Fibroblast of villous mesenchyme (primary cell): ENCODE results near the gene ACAA1. TPM values are rescaled to one million over a fixed set of nuclear protein-coding genes. Genes with fewer than 3 reads are reported as not detected.

Experiments used
- DNase-seq: peaks from one replicate; pipeline ENCODE4 v3.0.0-alpha.2; 2010; ENCODE audit warnings: low read depth
- H3K4me3 ChIP-seq: 2 replicates; pipeline ENCODE4 v1.5.1; 2011; ENCODE audit warnings: low read depth, mild to moderate bottlenecking, low read length
- total RNA-seq: library from RNA; depleted of rRNA; stranded (reverse); fragments of >200 nt; gene quantifications from 2 replicates; pipeline ENCODE4 v1.2.3, GENCODE V29; 2012
- TF ChIP-seq, protein P1 (sequence below): IDR thresholded peaks from 2 replicates; pipeline ENCODE4 v1.5.1; 2012; ENCODE audit warnings: low read depth, mild to moderate bottlenecking, low read length; ENCODE audit not compliant: insufficient read depth

The ACAA1 gene
- total RNA-seq, 1 donor, result 18.1 TPM

DNA sequence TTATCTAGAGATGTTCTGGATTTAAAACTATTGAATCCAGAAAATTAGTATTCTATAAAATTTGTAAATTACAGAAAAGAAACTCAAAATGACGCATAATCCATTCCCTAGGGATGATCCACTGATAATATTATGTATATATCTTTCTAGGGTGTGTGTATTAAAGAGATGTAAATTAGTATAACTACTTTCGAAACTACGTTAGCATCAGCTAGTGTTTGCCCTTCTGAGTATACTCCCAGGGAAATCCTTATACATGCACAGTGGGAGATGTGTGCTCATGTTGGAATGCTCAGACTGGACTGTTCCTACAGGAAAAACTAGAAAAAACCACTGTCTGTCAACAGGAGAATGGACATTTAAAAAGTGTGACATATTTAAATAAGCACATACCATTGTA is 36.4 kb downstream of the ACAA1 start:
- H3K4me3 ChIP-seq, result no peak overlapping the region
- no peak for DNase-seq
- TF ChIP-seq, protein P1, sequence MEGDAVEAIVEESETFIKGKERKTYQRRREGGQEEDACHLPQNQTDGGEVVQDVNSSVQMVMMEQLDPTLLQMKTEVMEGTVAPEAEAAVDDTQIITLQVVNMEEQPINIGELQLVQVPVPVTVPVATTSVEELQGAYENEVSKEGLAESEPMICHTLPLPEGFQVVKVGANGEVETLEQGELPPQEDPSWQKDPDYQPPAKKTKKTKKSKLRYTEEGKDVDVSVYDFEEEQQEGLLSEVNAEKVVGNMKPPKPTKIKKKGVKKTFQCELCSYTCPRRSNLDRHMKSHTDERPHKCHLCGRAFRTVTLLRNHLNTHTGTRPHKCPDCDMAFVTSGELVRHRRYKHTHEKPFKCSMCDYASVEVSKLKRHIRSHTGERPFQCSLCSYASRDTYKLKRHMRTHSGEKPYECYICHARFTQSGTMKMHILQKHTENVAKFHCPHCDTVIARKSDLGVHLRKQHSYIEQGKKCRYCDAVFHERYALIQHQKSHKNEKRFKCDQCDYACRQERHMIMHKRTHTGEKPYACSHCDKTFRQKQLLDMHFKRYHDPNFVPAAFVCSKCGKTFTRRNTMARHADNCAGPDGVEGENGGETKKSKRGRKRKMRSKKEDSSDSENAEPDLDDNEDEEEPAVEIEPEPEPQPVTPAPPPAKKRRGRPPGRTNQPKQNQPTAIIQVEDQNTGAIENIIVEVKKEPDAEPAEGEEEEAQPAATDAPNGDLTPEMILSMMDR, result no peak

DNA sequence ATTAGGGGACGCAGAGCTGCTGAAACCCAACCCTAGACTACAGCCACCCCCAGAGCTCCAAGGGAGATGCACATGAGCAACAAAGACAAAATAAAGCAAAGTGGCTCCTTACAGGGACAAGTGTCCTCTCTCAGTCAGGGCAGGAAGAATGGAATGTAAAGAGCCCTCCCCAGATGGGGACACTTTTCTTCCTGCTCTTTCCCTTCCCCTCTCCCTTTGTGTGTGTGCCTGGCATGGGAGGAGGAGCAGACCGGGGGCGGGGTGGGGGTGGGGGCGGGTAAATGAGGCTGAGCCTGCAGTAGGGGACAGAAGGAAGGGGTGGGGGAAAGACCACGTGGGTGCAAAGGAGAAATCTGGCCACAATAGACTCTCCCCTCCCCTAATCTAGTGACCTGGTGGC is 37.4 kb downstream of the ACAA1 start:
- H3K4me3 ChIP-seq, result no peak overlapping the region
- DNase-seq, result no peak
- TF ChIP-seq, protein P1, result no peak

DNA sequence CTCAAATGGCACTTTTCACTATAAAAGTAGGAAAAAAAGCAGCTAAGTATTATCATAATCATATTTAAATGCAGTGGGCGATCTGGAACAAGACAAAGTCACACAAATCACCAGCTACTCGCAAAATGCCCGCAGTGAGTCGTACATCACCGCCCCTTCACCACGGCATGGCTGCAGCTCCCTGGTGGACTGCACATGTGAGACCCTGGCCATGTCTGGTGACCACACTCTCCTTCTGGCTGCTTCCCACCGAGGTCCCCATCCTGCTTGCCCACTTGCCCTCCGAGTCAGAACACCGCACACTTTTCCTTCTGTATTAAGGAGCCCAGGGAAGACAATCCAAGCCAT is 38.6 kb downstream of the ACAA1 start:
- H3K4me3 ChIP-seq, result no peak overlapping the region
- no peak for DNase-seq
- TF ChIP-seq, protein P1, result no peak

DNA sequence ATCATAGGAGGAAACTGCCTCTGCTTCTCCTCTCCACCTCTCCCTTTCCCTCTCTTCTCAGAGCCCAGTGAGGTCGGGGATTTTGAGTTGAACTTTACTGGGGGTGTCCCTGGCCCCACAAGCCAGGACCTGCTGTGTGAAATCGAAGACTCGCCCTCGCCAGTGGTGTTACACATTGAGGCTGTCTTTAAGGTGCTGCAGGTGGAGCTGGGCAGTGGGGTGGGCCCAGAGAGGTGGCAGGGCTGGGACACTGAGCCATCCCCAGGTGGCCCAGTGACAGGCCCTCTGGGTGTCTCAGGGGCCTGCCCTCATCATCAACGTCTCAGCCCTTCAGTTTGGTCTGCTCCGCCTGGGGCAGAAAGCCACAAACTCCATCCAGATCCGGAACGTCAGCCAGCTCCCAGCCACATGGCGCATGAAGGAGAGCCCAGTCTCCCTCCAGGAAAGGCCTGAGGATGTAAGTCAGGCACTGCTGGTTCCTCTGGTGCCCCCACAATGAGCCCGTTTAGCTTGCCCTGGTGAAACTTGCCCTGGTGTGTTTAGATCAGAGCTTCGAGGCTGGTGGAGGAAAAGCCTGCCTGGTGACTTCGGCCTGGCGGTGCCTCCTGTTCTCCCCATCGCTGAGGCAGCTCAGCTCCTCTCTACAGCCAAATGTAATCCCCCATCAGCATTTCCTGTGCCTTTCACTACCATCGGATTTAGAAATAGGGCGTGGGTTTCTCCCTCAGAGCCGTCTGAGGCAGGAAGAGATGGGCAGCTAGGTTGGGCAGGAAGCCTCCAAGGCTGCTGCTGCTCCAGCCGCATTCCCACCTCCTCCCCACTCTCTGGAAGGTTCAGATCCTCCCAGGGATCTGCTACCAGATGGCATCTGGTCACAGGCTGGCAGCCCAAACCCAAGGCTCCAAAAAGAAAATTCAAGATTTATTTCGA is 39.2 kb downstream of the ACAA1 start:
- DNase-seq, result no peak
- TF ChIP-seq, protein P1, result no peak

DNA sequence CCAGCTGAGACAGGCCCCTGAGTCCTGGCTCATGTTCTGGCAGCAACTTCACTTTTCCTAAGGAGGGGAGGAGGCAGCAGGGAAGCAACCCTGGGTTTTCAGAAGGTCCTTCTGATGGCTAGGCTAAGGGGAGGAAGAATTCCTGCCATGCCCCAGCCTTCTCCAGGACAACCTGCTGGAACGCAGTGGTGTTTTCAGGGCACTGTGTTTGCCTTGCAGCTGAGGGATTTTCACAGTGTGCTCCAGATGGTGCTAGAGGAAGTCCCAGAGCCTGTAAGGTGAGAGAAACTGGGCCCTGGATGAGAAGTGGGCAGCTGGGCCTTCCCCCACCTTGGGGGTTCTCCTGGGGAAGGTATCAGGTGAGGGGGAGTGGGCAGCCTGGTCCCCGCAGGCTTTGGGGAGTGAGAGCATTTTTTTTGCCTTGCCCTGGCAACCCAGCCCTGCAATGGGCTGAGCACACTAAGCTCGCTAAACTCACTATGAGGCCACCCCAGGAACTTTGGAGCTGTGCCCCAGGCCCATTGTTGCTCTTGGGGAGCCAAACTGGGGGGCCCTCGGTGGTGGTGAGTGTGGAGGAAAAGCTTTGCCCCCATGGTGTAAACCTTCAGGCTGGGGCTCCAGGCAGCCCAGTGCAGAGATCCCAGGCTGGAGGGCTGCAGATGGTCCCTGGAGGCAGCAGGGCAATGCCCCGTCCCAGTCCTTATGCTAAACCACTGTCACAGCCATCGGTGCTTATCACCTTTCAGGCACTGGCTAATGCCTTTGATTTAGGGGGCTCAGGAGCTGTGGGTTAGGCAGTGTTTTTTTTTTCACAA is 41.1 kb downstream of the ACAA1 start:
- no peak for DNase-seq
- H3K4me3 ChIP-seq, result no peak overlapping the region
- TF ChIP-seq, protein P1, result no peak

More for the DNA sequence above, 39.2 kb downstream of the ACAA1 start:
- no peak overlapping the region for H3K4me3 ChIP-seq

DNA sequence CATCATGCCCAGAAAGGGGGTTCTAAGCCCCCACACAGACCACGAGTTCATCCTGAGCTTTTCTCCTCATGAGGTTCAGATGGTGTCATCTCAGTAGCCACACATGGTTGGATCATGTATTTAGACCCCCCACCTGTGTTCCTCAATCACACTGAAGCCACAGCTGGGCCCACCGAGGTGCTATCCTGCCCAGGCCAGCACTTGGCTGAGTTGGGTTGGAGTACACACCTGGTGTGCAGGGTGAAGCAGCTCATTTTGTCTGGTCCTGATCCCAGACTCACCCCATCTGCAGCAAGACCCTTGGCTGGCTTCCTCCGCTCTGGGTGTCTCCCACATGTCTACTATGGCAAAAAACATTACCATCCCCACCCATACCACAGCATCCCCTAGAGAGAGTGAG is 41.9 kb downstream of the ACAA1 start:
- DNase-seq, result no peak
- TF ChIP-seq, protein P1, result no peak

More for the DNA sequence above, 41.9 kb downstream of the ACAA1 start:
- H3K4me3 ChIP-seq, result no peak overlapping the region
